Measurements from ENCODE around the gene CRHR1.

The CRHR1 gene

GRCh38 chr17:45790296-45790922 lies 6.3 kb downstream of the CRHR1 start:
- no peak for DNase-seq

- DNase-seq: no peak
These were observed 7.0 kb downstream of the CRHR1 start for GRCh38 chr17:45791041-45791582.

- no peak for DNase-seq
These were observed 7.8 kb downstream of the CRHR1 start for GRCh38 chr17:45791935-45792334.

GRCh38 chr17:45792437-45792836 lies 8.3 kb downstream of the CRHR1 start:
- DNase-seq: no peak

GRCh38 chr17:45792995-45793755 lies 9.1 kb downstream of the CRHR1 start:
- no peak for DNase-seq

GRCh38 chr17:45793999-45794540 lies 9.9 kb downstream of the CRHR1 start:
- DNase-seq: no peak

GRCh38 chr17:45794840-45795239 lies 10.7 kb downstream of the CRHR1 start:
- DNase-seq: peak; percentile 20

GRCh38 chr17:45800816-45801215 lies 16.7 kb downstream of the CRHR1 start:
- DNase-seq: no peak

- DNase-seq: no peak
These were observed 17.3 kb downstream of the CRHR1 start for GRCh38 chr17:45801421-45801820.

GRCh38 chr17:45808845-45809244 lies 24.7 kb downstream of the CRHR1 start:
- no peak for DNase-seq

GRCh38 chr17:45809499-45809898 lies 25.4 kb downstream of the CRHR1 start:
- no peak for DNase-seq

- no peak for DNase-seq
These were observed 28.0 kb downstream of the CRHR1 start for GRCh38 chr17:45812102-45812501.

- DNase-seq: no peak
These were observed 29.1 kb downstream of the CRHR1 start for GRCh38 chr17:45813048-45813725.

- DNase-seq: no peak
These were observed 30.8 kb downstream of the CRHR1 start for GRCh38 chr17:45814622-45815606.

- DNase-seq: no peak
These were observed 31.6 kb downstream of the CRHR1 start for GRCh38 chr17:45815752-45816151.

- no peak for DNase-seq
These were observed 33.9 kb downstream of the CRHR1 start for GRCh38 chr17:45818041-45818440.

- DNase-seq: no peak
These were observed 34.6 kb downstream of the CRHR1 start for GRCh38 chr17:45818699-45819098.

GRCh38 chr17:45819632-45820031 lies 35.5 kb downstream of the CRHR1 start:
- no peak for DNase-seq

GRCh38 chr17:45820052-45820780 lies 36.1 kb downstream of the CRHR1 start:
- DNase-seq: no peak

GRCh38 chr17:45821147-45821546 lies 37.0 kb downstream of the CRHR1 start:
- DNase-seq: no peak

- DNase-seq: no peak
These were observed 39.5 kb downstream of the CRHR1 start for GRCh38 chr17:45823598-45823997.

- DNase-seq: no peak
These were observed 40.4 kb downstream of the CRHR1 start for GRCh38 chr17:45824475-45824874.

Data from EL (cell line).